ENCODE data around the gene HBS1L. TPM values are rescaled to one million over a fixed set of nuclear protein-coding genes. Genes with fewer than 3 reads are reported as not detected.
A peak's percentile ranks its signal among the peaks of the same experiment; 100 is the strongest.

HBS1L gene
- polyA plus RNA-seq, 3 donors, result 16.0 to 48.9 (median 36.3) TPM

- peak; percentile 8 to 37 (median 30) for DNase-seq
- H3K36me3 Mint-ChIP-seq, result no peaks in the 10 kb centered on the region
- H3K4me3 Mint-ChIP-seq, result peak overlapping the region; percentile 73 to 75
- Histone ChIP-seq H3K27me3 (ENCODE audit: control insufficient read depth in 2 of 2, insufficient read depth in 2 of 2, low read length in 2 of 2) (no peaks in the 10 kb centered on the region), H3K9me3 (replicated peaks in 1 of 2; ENCODE audit: control insufficient read depth in 1 of 2, insufficient read depth in 1 of 2, low read length in 2 of 2) (peaks cover under 1 to 3% of the 10 kb centered on the region in 2 donors), H3K36me3 (replicated peaks in 1 of 2; ENCODE audit: control insufficient read depth in 1 of 2, insufficient read depth in 2 of 2, low read length in 2 of 2) (no peaks in the 10 kb centered on the region), H2AFZ (ENCODE audit: insufficient read depth, low read depth, low read length, poor library complexity, severe bottlenecking) (peak overlapping the region; percentile 81), H3K79me2 (ENCODE audit: insufficient read depth, low read length) (no peaks in the 10 kb centered on the region), H3K4me3 (replicated peaks in 1 of 3; ENCODE audit: low read depth in 2 of 3, low read length in 3 of 3) (peak overlapping the region; percentile 48 to 100 (median 92)), H3K27ac (ENCODE audit: low read depth in 1 of 2, low read length in 2 of 2) (peak overlapping the region in 1 of 2 donors; percentile 92), H3K4me1 (ENCODE audit: control insufficient read depth in 1 of 2, insufficient read depth in 2 of 2, low read length in 2 of 2) (peaks cover 16 to 26% of the 10 kb centered on the region in 2 donors), H4K20me1 (ENCODE audit: insufficient read depth, low read length) (no peaks in the 10 kb centered on the region), H3K9ac (ENCODE audit: insufficient read depth, low read length, poor library complexity, severe bottlenecking) (peak overlapping the region; percentile 66), H3K4me2 (replicated peaks; ENCODE audit: extremely low read depth, low read length, poor library complexity, severe bottlenecking) (peak overlapping the region; percentile 74)
- peaks cover 0 to 2% (median 2%) of the 10 kb centered on the region in 3 donors for H3K27me3 Mint-ChIP-seq (ENCODE audit: low read depth in 3 of 3)
- WGBS (ENCODE audit: insufficient coverage), result no CpG with 5 or more reads among the region's 3 CpGs
- peak overlapping the region; percentile 66 to 92 (median 81) for H3K27ac Mint-ChIP-seq
- intact Hi-C loops (cut with micrococcal nuclease), result loop anchor here in 1 of 2 donors (5.0 kb wide), 1 partner anchor 35 kb away; the partner anchor contains the start of gene HBS1L
- TF ChIP-seq CTCF (IDR thresholded peaks at IDR 0.05), result peak; percentile 18
- H3K4me1 Mint-ChIP-seq, result peaks cover 19% of the 10 kb centered on the region
- peaks cover 0 to 8% (median 2%) of the 10 kb centered on the region in 7 donors for H3K9me3 Mint-ChIP-seq
Measured at GRCh38 chr6:135087403-135087802, 32.8 kb upstream of the HBS1L start.

DNA sequence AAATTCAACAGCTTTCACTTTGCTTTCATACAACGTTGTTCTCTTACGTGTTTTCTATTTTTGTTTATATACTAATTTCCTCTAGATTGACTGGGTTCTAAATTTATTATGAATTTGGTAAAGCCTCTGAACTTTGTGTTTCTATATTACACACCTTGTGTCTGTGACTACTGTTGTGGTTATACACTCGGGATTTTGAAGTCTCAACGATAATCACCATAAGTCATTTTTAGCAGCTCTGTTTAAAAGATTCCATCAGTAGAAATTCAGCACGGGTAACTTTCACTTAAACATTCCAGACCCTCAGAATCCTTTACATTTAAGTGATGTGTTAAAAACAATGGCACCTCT lies 31.8 kb upstream of the HBS1L start:
- intact Hi-C loops (cut with micrococcal nuclease), result loop anchor here in 1 of 2 donors (5.0 kb wide), 1 partner anchor 34 kb away; the partner anchor contains the start of gene HBS1L
- H2AFZ ChIP-seq (ENCODE audit: insufficient read depth, low read depth, low read length, poor library complexity, severe bottlenecking), result no peak overlapping the region
- peaks cover 16 to 26% of the 10 kb centered on the region in 2 donors for H3K4me1 ChIP-seq (ENCODE audit: control insufficient read depth in 1 of 2, insufficient read depth in 2 of 2, low read length in 2 of 2)
- H3K27ac Mint-ChIP-seq, result no peak overlapping the region
- WGBS (ENCODE audit: insufficient coverage), result no CpG with 5 or more reads among the region's 5 CpGs
- H3K4me3 Mint-ChIP-seq, result no peak overlapping the region
- H3K4me3 ChIP-seq (replicated peaks in 1 of 3; ENCODE audit: low read depth in 2 of 3, low read length in 3 of 3), result no peak overlapping the region
- peaks cover 19% of the 10 kb centered on the region for H3K4me1 Mint-ChIP-seq
- no peaks in the 10 kb centered on the region for H4K20me1 ChIP-seq (ENCODE audit: insufficient read depth, low read length)
- no peaks in the 10 kb centered on the region for H3K27me3 ChIP-seq (ENCODE audit: control insufficient read depth in 2 of 2, insufficient read depth in 2 of 2, low read length in 2 of 2)
- H3K36me3 ChIP-seq (replicated peaks in 1 of 2; ENCODE audit: control insufficient read depth in 1 of 2, insufficient read depth in 2 of 2, low read length in 2 of 2), result no peaks in the 10 kb centered on the region
- no peak overlapping the region for H3K27ac ChIP-seq (ENCODE audit: low read depth in 1 of 2, low read length in 2 of 2)
- TF ChIP-seq CTCF (IDR thresholded peaks at IDR 0.05), result no peak
- no peaks in the 10 kb centered on the region for H3K79me2 ChIP-seq (ENCODE audit: insufficient read depth, low read length)
- H3K27me3 Mint-ChIP-seq (ENCODE audit: low read depth in 3 of 3), result peaks cover 0 to 2% (median 2%) of the 10 kb centered on the region in 3 donors
- H3K9me3 Mint-ChIP-seq, result peaks cover 5 to 17% (median 12%) of the 10 kb centered on the region in 7 donors
- H3K9me3 ChIP-seq (replicated peaks in 1 of 2; ENCODE audit: control insufficient read depth in 1 of 2, insufficient read depth in 1 of 2, low read length in 2 of 2), result peaks cover 7 to 10% of the 10 kb centered on the region in 2 donors
- DNase-seq, result no peak
- no peak overlapping the region for H3K4me2 ChIP-seq (replicated peaks; ENCODE audit: extremely low read depth, low read length, poor library complexity, severe bottlenecking)
- H3K9ac ChIP-seq (ENCODE audit: insufficient read depth, low read length, poor library complexity, severe bottlenecking), result no peak overlapping the region
- H3K36me3 Mint-ChIP-seq, result peaks cover 0 to 6% of the 10 kb centered on the region in 2 donors
